CMK (cell line): ENCODE results near the gene HSF5.
A peak's percentile ranks its signal among the peaks of the same experiment; 100 is the strongest.

ENCODE experiments used
- DNase-seq: peaks from one replicate; pipeline ENCODE4 v3.0.0-alpha.2; 2010; ENCODE audit warnings: low read depth

The HSF5 gene

GRCh38 chr17:58476812-58477211 lies 11.4 kb downstream of the HSF5 start:
- no peak for DNase-seq

DNA sequence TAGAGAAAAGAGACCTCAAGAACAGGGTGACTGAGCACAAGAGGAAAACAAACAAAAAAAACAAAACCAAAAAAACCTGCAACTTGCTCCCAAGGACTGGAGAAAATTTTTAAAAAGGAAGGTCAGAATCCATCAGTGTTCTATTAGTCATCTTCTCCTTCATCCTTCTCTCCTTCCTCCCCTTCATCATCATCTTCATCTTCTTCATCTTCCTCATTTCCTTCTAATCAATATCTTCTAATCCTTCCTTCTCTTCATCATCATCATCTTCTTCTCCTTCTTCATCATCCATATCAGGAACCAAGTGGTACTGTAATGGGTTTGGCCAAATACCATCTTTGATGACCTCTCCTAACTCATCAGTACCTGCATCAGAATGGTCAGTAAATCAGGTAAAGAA lies 12.2 kb downstream of the HSF5 start:
- no peak for DNase-seq

DNA sequence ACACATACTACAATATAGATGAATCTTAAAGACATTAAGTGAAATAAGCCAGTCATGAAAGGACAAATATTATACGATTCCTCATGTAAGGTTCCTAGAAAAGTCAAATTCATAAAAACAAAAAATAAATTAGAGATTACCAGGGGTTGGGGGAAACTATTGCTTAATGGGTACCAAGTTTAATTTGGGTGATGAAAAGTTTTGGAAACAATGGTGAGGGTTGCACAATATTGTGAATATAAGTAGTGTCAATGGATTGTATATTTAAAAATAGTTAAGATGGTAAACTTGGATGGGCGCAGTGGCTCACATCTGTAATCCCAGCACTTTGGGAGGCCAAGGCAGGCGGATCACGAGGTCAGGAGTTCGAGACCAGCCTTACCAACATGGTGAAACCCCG lies 17.9 kb downstream of the HSF5 start:
- no peak for DNase-seq

GRCh38 chr17:58468944-58469343 lies 19.3 kb downstream of the HSF5 start:
- no peak for DNase-seq

GRCh38 chr17:58455491-58455890 lies 32.7 kb downstream of the HSF5 start:
- DNase-seq: no peak

GRCh38 chr17:58452738-58453137 lies 35.5 kb downstream of the HSF5 start:
- DNase-seq: no peak

DNA sequence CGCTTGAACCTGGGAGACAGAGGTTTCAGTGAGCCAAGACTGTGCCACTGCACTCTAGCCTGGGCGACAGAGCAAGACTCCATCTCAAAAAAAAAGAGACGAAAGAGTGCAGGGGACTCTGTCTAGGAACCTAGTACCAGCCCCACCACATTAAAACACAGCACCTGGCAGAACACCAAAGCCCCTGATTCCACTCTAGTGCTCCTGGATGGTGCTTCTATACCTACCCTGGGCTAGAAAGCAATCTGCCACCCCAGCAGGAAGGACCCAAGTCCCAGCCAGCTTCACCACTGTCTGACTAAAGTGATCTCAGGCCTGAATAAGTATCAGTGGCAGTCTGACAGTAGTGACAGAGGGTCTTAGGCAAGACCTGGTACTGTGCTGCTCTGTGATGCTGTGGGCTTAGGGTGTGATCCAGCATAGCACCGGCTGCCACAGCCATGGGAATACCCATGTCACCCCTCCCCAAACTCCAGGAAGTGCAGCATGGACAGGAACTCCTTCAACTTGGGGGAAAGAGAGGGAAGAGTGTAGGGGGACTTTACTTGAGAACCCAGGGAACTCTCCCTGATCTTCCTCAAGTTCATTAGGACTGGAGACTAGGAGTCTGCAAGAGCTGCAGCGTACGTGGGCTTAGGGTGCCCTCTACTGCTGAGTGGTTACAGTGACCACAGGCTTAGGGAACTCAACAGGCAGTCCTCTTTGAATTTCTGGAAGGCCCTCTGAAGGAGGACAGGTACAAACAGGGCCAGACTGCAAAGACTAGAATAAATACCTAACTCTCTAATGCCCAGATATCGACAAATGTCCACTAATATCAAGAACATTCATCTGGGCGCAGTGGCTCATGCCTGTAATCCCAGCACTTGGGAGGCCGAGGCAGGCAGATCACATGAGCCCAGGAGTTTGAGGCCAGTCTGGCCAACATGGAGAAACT lies 40.9 kb downstream of the HSF5 start:
- DNase-seq: peak; percentile 77

DNA sequence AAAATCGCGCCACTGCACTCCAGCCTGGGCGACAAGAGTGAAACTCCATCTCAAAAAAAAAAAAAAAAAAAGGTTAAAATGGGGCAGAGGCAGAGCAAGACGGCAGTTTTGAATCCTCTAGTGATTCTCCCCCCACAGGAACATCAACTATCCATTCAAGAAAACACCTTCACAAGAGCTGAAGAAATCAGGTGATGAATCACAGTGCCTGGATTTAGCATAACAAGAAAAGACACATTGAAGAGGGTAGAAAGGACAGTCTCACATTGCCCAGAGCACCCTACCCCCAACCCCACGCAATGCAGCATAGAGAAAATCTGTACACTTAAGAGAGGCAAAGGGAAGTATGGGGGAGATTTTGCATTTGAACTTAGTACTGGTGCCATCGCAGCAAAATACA lies 42.1 kb downstream of the HSF5 start:
- DNase-seq: no peak

DNA sequence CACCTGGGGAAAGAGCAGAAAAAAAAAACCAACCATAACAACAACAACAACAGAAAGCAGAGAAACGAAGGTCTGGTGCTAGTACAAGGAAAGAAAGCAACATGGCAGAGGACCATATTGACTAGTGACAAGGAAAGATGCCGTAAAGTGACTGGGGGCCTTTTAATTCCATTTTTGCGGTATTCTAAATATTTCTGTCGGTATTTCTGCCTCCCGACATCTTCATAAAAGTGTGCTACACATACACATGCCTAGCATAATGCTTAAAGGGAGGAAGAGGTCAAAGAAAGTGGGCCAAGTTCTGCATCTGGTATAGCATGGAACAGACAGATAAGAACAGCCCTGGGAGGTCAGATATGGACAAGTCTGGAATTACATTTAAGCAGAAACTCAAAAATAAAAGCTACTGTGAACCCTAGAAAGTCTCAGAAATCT lies 51.4 kb downstream of the HSF5 start:
- DNase-seq: peak; percentile 66

GRCh38 chr17:58436245-58436644 lies 52.0 kb downstream of the HSF5 start:
- DNase-seq: no peak

GRCh38 chr17:58432806-58433573 lies 55.2 kb downstream of the HSF5 start:
- DNase-seq: no peak

DNA sequence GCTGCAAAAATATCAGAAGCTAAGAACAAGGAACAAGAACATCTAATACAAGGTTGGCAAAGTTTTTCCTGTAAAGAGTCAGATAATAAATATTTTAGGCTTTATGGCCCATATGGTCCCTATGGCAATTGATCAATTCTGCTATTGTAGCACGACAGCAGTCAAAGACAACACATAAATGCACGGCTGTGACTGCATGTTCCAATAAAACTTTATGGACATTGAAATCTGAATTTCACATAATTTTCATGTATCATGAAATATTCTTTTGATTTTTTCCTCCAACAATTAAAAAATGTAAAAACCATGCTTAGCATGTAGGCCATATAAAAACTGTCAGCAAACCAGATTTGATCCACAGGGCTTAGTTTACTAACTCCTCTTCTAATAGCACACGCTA lies 60.4 kb downstream of the HSF5 start:
- DNase-seq: no peak

DNA sequence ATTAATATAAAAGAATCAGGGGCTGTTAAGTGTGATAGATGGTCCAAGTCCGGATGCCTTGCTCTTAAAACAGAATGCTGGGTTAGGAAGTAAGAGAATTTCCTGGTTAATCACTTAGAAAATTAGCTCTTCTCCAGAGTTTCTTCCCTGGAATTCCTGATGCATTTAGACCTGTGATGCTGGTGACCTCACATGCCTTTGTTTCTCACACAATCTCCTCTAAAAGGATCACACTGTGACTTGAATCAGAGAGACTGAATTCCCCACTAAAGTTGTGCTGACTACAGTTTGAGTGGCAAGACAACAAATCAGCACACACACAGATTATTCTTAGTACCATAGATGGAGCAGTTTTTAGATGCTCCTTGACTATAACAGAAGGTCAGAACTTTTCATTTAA lies 66.5 kb downstream of the HSF5 start:
- DNase-seq: no peak

DNA sequence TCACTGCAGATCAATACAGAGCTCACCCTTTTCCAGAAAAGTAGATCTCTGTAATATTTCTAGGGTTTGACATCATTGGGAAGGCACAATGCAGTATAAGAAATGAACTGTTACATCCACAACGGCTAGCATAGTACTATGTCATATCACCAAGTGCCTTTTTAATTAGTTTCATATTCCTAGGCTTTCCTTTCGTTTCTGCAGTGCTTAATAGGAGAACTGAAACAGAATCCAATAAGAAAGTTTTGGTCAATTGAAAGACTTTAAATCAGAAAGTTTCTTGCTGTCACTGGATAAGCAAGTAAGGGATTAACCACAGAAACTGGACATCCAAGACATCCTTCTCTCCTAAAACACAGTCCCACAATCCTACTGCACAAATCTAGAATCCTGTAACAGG lies 67.4 kb downstream of the HSF5 start:
- no peak for DNase-seq

- DNase-seq: peak; percentile 58
These were observed 70.7 kb downstream of the HSF5 start, which contains the start of gene RNF43 for GRCh38 chr17:58417300-58418092. Gene RNF43 (minus strand): TSS chr17:58417534. CDS start chr17:58415577, 1,957 bp downstream.

DNA sequence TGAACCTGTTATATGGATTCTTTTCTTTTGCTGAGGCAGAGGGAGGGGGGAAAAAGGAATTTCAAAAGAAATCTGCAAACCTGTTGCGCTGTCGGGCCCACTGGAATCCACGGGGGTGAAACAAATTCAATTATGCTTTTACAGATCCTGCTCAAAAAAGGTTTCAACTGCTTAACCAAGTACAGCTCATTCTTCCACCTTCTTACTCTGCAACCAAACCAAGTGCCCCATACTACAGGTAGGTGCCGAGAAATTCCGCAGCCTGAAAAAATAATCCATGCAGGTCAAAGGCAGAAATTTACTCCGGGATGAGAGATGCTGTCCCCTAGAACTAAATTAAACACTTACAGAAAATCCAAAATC lies 71.3 kb downstream of the HSF5 start:
- no peak for DNase-seq

DNA sequence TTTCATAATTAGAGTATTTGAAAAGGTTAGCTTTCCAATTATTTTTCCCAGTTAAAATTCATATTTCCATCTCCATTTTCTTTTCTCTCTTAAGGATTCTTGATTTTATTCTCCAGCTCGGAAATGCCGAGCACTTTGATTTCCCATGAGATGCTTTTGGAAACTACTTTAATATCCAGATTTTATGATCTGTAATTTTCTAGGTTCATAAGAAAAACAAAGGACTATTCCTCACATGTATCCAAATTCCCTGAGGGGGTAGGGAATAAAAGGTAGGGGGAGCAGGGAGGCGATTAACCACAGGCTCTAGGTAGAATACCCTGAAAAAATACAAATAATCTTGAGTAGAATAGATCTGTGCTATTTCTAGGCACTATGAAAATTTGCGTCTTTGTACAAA lies 71.8 kb downstream of the HSF5 start:
- DNase-seq: no peak

- DNase-seq: no peak
These were observed 72.7 kb downstream of the HSF5 start for GRCh38 chr17:58415371-58416055.

DNA sequence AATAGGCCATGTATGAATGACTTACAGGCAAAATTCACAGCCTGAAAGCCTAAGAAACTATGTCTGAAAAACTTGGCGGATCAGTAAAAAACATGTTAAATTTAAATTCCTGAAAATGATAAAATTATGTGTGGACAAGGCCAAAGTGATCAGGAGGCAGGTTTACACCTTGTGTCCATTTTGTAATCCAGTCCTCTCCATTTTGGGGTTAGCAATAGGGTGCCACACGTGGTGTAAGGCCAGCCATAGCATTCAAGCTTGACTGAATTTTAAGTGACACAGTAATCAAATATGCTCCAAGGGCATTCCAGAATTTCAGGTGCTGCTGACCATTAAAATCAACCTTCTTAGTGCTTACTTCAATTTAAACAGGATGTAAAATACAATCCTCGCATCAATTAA lies 73.6 kb downstream of the HSF5 start:
- no peak for DNase-seq

- no peak for DNase-seq
These were observed 74.5 kb downstream of the HSF5 start for GRCh38 chr17:58413684-58414083.

GRCh38 chr17:58412961-58413586 lies 75.1 kb downstream of the HSF5 start:
- no peak for DNase-seq
